B cell (primary cell): ENCODE results near the gene RNH1. TPM values are rescaled to one million over a fixed set of nuclear protein-coding genes. Genes with fewer than 3 reads are reported as not detected.
A peak's percentile ranks its signal among the peaks of the same experiment; 100 is the strongest.

Source experiments
- ATAC-seq: fragments of 200-7000 bp; cut with Tn5 transposase; one replicate; pipeline ENCODE4 v1.10.0; 2021; ENCODE audit warnings: low read depth, mild to moderate bottlenecking, moderate number of reproducible peaks, moderate library complexity
- CTCF ChIA-PET: fragments of 350-600 bp; sonication (Branson Sonifier 250); formaldehyde crosslinking; loops from one replicate; lab custom pipeline; 2021; ENCODE audit warnings: antibody characterized with exemption, inconsistent platforms; lab: Charles Lee
- POLR2A ChIA-PET: fragments of 350-600 bp; sonication (Branson Sonifier 250); formaldehyde crosslinking; loops from one replicate; lab custom pipeline; 2021; ENCODE audit warnings: antibody characterized with exemption; lab: Charles Lee
- DNase-seq: peaks from one replicate; pipeline ENCODE4 v3.0.0; 2013
- H2AFZ ChIP-seq: 2 replicates; pipeline ENCODE4 v1.6.1; 2012; ENCODE audit warnings: mild to moderate bottlenecking, low read depth, low read length; ENCODE audit not compliant: insufficient read depth, poor library complexity, severe bottlenecking
- H3K27ac ChIP-seq, 2 donors: 1 replicate in 1 of 2; 2 replicates in 1 of 2; pipeline ENCODE4 v1.5.1; 2012 to 2013; ENCODE audit warnings: low read length in 2 of 2, mild to moderate bottlenecking in 2 of 2, moderate library complexity in 1 of 2
- H3K27me3 ChIP-seq, 4 experiments: fragments of 200-600 bp in 1 of 4; sonication (generic) in 1 of 4; replicated peaks in 1 of 4; 1 replicate in 2 of 4; 2 replicates in 2 of 4; pipeline versions ENCODE4 v1.6.1 to v1.7.0; 2013 to 2016; ENCODE audit warnings: low read length in 3 of 4, mild to moderate bottlenecking in 2 of 4, mixed read lengths in 1 of 4, moderate library complexity in 1 of 4; ENCODE audit not compliant: insufficient read depth in 4 of 4, control insufficient read depth in 3 of 4; ENCODE audit errors: control extremely low read depth in 1 of 4
- H3K36me3 ChIP-seq, 2 experiments: replicated peaks in 1 of 2; 1 replicate in 1 of 2; 2 replicates in 1 of 2; pipeline versions ENCODE4 v1.6.1 to v1.7.1; 2013; ENCODE audit warnings: low read length in 1 of 2; ENCODE audit not compliant: insufficient read depth in 2 of 2, control insufficient read depth in 1 of 2; ENCODE audit errors: control extremely low read depth in 1 of 2, extremely low read depth in 1 of 2
- H3K4me1 ChIP-seq, 2 donors: fragments of 200-600 bp in 1 of 2; sonication (generic) in 1 of 2; 1 replicate in 1 of 2; 2 replicates in 1 of 2; pipeline versions ENCODE4 v1.5.1 to v1.6.1; 2013 to 2017; ENCODE audit warnings: low read length in 2 of 2; ENCODE audit not compliant: control insufficient read depth in 2 of 2, insufficient read depth in 2 of 2
- H3K4me2 ChIP-seq: replicated peaks from 2 replicates; pipeline ENCODE3; 2012; ENCODE audit warnings: mild to moderate bottlenecking, low read depth, low read length; ENCODE audit not compliant: poor library complexity, severe bottlenecking
- H3K4me3 ChIP-seq, 5 experiments: fragments of 200-600 bp in 1 of 5; sonication (generic) in 1 of 5; 1 replicate in 3 of 5; 2 replicates in 2 of 5; pipeline versions ENCODE4 v1.5.1 to v1.7.0; 2011 to 2016; ENCODE audit warnings: low read length in 4 of 5, mild to moderate bottlenecking in 4 of 5, low read depth in 2 of 5, control low read depth in 1 of 5, moderate library complexity in 1 of 5; ENCODE audit not compliant: insufficient read depth in 1 of 5; ENCODE audit errors: control extremely low read depth in 1 of 5, extremely low read depth in 1 of 5
- H3K79me2 ChIP-seq: fragments of 200-600 bp; sonication (generic); one replicate; pipeline ENCODE4 v1.6.0; 2016; ENCODE audit warnings: low read length; ENCODE audit not compliant: control insufficient read depth, insufficient read depth
- H3K9ac ChIP-seq: fragments of 200-600 bp; sonication (generic); 2 replicates; pipeline ENCODE4 v1.6.1; 2017; ENCODE audit warnings: mild to moderate bottlenecking, low read length, moderate library complexity
- H3K9me3 ChIP-seq, 3 donors: one replicate each; pipeline versions ENCODE4 v1.6.1 to v1.7.1; 2013; ENCODE audit warnings: low read length in 2 of 3; ENCODE audit not compliant: control insufficient read depth in 2 of 3, insufficient read depth in 1 of 3; ENCODE audit errors: control extremely low read depth in 1 of 3
- H4K20me1 ChIP-seq: 2 replicates; pipeline ENCODE4 v1.6.0; 2012; ENCODE audit warnings: mild to moderate bottlenecking, low read length; ENCODE audit not compliant: insufficient read depth, control insufficient read depth, poor library complexity, severe bottlenecking
- H3K27ac Mint-ChIP-seq: one replicate; pipeline ENCODE4 v1.8.0; 2021; ENCODE audit warnings: mixed read lengths
- H3K27me3 Mint-ChIP-seq: one replicate; pipeline ENCODE4 v1.8.0; 2021; ENCODE audit warnings: mixed read lengths
- H3K4me1 Mint-ChIP-seq: one replicate; pipeline ENCODE4 v1.8.0; 2021; ENCODE audit warnings: mixed read lengths
- H3K4me3 Mint-ChIP-seq: one replicate; pipeline ENCODE4 v1.8.0; 2021; ENCODE audit warnings: mixed read lengths
- H3K9me3 Mint-ChIP-seq: one replicate; pipeline ENCODE4 v1.8.0; 2022; ENCODE audit warnings: mixed read lengths; ENCODE audit not compliant: insufficient read depth
- EZH2 ChIP-seq: IDR thresholded peaks from 2 replicates; pipeline ENCODE4 v1.6.1; 2012; ENCODE audit warnings: borderline replicate concordance, low read depth, mild to moderate bottlenecking, moderate library complexity, low read length; ENCODE audit not compliant: insufficient read depth, poor library complexity, severe bottlenecking
- WGBS: methylation state at CpG from one replicate; pipeline ENCODE4 v1.1.5; 2013; ENCODE audit warnings: missing lambda C conversion rate; ENCODE audit not compliant: insufficient coverage; 5-methylcytosine and 5-hydroxymethylcytosine counted together
- intact Hi-C: fragments of 100-400 bp; cut with micrococcal nuclease; formaldehyde crosslinking; loops from one replicate; pipeline ENCODE4 v1.10.0; 2022
- polyA plus RNA-seq: library from polyadenylated mRNA; depleted of rRNA; stranded (reverse); fragments of >200 nt; gene quantifications from 2 replicates; pipeline ENCODE4 v1.2.3, GENCODE V29; 2012
- total RNA-seq, 2 donors: library from RNA; stranded (reverse); fragments of 120-200 nt in 1 of 2; gene quantifications; 1 replicate in 1 of 2; 2 replicates in 1 of 2; pipeline versions ENCODE4 v1.2.3 to v1.2.4, GENCODE V29; 2013 to 2022
- TF ChIP-seq, protein P1 (sequence below): fragments of 200-600 bp; IDR thresholded peaks from one replicate; pipeline ENCODE4 v1.8.0; 2022; ENCODE audit warnings: antibody characterized with exemption, mild to moderate bottlenecking

RNH1 gene
- total and polyA plus RNA-seq, 2 donors (not counting 1 experiment from before 2014, with no cell fraction given) = 81.0 to 159 TPM

GRCh38 chr11:497565-498296 is 9.3 kb downstream of the RNH1 start:
- DNase-seq (peak; percentile 23), ATAC-seq (no peak)
- Histone ChIP-seq H3K4me1 (peaks cover 0 to 10% of the 10 kb centered on the region in 2 donors), H3K9me3 (peaks cover 0 to 7% (median 0%) of the 10 kb centered on the region in 3 donors), H2AFZ (no peak overlapping the region), H3K4me2 (no peak overlapping the region), H3K4me3 (no peak overlapping the region), H3K36me3 (peaks cover 0 to 62% of the 10 kb centered on the region in 2 experiments), H3K9ac (no peak overlapping the region), H3K27ac (no peak overlapping the region), H4K20me1 (peaks cover 47% of the 10 kb centered on the region), H3K27me3 (no peaks in the 10 kb centered on the region), H3K79me2 (peaks cover 16% of the 10 kb centered on the region)
- intact Hi-C loops = no loop called here
- no peak for TF ChIP-seq EZH2
- TF ChIP-seq, protein P1, sequence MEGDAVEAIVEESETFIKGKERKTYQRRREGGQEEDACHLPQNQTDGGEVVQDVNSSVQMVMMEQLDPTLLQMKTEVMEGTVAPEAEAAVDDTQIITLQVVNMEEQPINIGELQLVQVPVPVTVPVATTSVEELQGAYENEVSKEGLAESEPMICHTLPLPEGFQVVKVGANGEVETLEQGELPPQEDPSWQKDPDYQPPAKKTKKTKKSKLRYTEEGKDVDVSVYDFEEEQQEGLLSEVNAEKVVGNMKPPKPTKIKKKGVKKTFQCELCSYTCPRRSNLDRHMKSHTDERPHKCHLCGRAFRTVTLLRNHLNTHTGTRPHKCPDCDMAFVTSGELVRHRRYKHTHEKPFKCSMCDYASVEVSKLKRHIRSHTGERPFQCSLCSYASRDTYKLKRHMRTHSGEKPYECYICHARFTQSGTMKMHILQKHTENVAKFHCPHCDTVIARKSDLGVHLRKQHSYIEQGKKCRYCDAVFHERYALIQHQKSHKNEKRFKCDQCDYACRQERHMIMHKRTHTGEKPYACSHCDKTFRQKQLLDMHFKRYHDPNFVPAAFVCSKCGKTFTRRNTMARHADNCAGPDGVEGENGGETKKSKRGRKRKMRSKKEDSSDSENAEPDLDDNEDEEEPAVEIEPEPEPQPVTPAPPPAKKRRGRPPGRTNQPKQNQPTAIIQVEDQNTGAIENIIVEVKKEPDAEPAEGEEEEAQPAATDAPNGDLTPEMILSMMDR = no peak
- 98% methylated on average over 30 of the region's 31 CpGs for WGBS
- no peaks in the 10 kb centered on the region for H3K27me3 Mint-ChIP-seq
- peaks cover 8% of the 10 kb centered on the region for H3K4me1 Mint-ChIP-seq
- CTCF ChIA-PET = no interaction called here
- no peak overlapping the region for H3K4me3 Mint-ChIP-seq
- no peaks in the 10 kb centered on the region for H3K9me3 Mint-ChIP-seq
- POLR2A ChIA-PET = interaction anchor here (0.9 kb wide), 1 partner anchor 26 kb away, joined by 3 read pairs; no protein-coding TSS in a partner anchor
- no peak overlapping the region for H3K27ac Mint-ChIP-seq

- ATAC-seq (no peak), DNase-seq (peak; percentile 22)
- peaks cover 7% of the 10 kb centered on the region for H3K4me1 Mint-ChIP-seq
- no peaks in the 10 kb centered on the region for H3K27me3 ChIP-seq
- H3K4me3 Mint-ChIP-seq = no peak overlapping the region
- intact Hi-C loops = no loop called here
- peaks cover 0 to 62% of the 10 kb centered on the region in 2 experiments for H3K36me3 ChIP-seq
- H3K4me1 ChIP-seq = peaks cover 0 to 4% of the 10 kb centered on the region in 2 donors
- no peaks in the 10 kb centered on the region for H3K27me3 Mint-ChIP-seq
- peaks cover 9% of the 10 kb centered on the region for H3K79me2 ChIP-seq
- ChIA-PET CTCF (no interaction called here), POLR2A (no interaction called here)
- no peak overlapping the region for H3K4me2 ChIP-seq
- H3K4me3 ChIP-seq = no peak overlapping the region
- 97% methylated on average over 34 of the region's 34 CpGs for WGBS
- TF ChIP-seq EZH2 = no peak
- TF ChIP-seq, protein P1 = no peak
- H3K27ac Mint-ChIP-seq = peak overlapping the region; percentile 41
- H3K9ac ChIP-seq = no peak overlapping the region
- peaks cover 40% of the 10 kb centered on the region for H4K20me1 ChIP-seq
- H3K9me3 ChIP-seq = peaks cover 0 to 7% (median 0%) of the 10 kb centered on the region in 3 donors
- no peak overlapping the region for H3K27ac ChIP-seq
- no peak overlapping the region for H2AFZ ChIP-seq
- H3K9me3 Mint-ChIP-seq = no peaks in the 10 kb centered on the region
These were observed 10.0 kb downstream of the RNH1 start for GRCh38 chr11:496834-497564.
